T-helper 9 cell (primary cell): ENCODE data around the gene PCDH1.
"Not testable (repeated sequence)": the region's sequence is repeated elsewhere in the genome, so short reads cannot be mapped to it uniquely, and the experiment has no call there.

Experiments used
- DNase-seq: peaks from one replicate; pipeline ENCODE4 v3.0.0-alpha.2; 2020

PCDH1 gene

DNA sequence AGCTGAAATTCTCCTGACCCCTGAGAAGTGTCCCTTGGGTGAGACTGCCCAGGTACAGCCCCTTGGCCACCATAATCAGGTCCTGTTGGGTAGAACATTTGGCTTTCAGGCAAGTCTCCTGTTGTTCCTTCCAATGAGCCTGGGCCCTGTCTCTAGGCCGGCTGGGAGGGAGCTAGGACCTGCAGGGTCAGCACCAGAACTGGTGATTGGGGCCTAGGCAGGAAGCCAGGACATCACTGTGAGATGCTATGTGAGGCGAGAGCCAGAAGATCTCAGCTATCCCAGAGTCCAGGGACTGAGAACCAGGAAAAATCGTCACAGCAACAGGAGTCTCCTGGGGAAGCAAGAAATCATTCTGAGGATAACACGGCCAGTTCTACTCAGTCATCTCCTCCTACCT, 51.5 kb downstream of the PCDH1 start:
- no peak for DNase-seq

DNA sequence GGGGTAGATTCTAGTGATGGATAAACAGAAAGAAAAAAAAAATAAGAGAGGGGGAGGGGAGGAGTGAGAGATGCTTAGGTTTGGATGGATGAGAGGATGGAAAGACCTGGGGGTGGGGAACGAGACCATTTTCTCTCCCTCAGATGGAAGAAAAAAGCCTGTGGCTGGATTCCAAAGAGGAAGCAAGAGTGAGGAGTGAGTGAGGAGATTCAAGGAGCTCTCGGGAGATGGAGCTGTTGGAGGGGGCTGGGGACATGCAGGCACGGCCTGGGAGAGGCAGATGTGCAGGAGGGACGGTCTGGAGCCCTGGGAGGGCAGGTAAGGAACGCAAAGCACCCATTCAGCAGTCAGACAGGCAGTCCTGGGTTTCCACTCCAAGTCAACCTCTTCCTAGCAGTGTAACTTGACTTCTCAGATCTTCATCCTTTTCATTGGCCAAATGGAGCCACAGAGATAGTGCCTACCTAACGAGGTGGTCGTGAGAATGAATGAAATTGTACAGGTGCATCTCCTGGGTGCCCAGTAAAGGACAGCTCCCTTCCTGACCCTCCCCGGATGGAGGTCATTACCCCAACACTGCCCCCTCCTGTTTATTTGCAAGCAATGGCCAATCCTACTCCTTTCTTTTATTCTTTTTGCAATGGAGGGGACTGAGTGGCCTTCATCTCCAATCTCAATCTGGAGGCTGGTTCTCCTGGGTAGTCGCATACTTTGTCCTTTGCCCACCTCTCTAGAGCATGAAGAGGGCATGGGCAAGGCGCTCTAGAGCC, 52.2 kb downstream of the PCDH1 start:
- DNase-seq, result no peak

- DNase-seq, result no peak
Observed at GRCh38 chr5:141825241-141825671, 53.0 kb downstream of the PCDH1 start.

DNA sequence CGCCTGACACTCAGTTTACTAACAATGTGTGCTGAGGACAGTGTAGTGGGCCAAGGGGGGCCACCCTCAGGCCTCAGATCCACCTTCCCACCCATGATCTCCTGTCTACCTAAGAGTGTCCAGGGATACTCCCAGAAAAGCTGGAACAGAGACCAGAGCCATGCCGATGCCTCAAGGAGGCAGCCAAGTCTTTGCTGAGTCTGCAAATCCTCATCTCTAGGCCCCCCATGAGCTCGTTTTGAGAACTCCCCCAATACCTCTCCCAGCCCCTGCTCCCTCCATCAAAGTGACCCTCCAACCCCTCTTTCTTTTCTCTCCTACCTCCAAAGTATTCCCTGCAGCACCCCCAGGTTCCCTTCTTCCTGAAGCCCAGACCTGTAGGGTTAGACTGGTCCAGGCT, 53.5 kb downstream of the PCDH1 start:
- DNase-seq, result no peak

GRCh38 chr5:141823056-141823455, 55.2 kb downstream of the PCDH1 start:
- DNase-seq, result no peak

DNA sequence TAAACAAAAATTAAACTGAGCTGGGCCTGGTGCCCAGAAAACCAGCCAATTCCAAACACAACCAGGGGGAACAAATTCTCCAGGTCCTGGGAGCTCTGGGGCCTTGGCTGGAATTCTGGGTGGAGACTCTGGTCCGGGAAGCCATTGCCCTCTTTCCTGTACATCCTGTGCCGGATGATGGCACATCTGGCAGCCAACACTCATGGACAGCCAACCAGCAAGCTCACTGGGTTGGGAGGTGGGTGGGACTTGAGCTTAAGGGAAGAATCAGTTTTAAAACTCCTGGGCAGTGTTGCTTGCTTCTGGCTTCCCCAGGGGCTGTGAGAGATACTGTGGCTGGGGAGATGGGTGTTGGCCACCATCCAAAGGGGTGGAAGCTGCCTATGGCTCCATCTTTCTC, 56.1 kb downstream of the PCDH1 start:
- DNase-seq, result no peak

DNA sequence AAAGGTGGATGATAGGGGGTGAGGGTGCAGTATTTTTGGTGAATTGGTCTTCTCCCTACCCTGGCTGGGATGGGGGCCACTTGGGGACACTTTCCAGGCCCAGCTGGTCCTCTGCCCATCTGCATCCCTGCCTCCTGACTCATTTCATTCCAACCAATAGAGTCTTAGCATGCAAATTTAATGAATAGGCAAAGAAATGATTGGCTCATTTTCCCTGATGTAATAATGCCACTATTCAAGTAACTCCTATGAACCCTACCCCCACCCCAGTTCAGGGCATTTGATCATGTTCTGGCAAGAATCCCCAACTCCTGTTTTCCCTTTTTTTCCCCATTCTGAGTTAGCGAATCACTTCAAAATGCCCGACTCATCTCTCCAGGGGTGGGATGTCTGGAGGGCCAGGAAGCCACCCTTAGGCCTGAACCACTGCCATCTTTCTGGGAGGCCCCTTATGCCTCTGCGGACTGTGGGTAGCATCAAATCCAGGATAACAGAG, 56.7 kb downstream of the PCDH1 start:
- DNase-seq, result no peak

DNA sequence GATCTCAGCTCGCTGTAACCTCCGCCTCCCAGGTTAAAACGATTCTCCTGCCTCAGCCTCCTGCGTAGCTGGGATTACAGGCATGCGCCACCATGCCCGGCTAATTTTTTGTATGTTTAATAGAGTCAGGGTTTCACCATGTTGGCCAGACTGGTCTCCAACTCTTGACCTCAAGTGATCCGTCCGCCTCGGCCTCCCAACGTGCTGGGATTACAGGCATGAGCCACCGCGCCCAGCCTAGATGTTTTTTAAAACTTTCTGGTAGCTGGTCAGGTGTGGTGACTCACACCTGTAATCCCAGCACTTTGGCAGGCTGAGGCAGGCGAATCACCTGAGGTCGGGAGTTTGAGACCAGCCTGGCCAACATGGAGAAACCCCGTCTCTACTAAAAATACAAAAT, 57.5 kb downstream of the PCDH1 start:
- not testable (repeated sequence) for DNase-seq

DNA sequence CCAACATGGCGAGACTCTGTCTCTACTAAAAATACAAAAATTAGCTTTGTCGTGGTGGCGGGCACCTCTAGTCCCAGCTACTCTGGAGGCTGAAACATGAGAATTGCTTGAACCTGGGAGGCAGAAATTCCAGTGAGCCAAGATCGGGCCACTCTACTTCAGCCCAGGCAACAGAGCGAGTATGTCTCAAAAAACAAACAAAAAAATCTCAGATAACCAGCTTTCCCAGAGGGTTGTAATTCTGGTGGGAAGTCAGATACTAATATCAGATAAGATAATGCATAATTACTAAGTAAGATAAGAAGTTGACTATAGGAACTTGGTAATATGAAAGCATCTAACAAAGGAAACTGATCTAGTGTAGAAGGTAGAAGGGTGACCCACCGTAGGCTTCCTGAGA, 60.6 kb downstream of the PCDH1 start:
- DNase-seq, result no peak

- no peak for DNase-seq
Observed at GRCh38 chr5:141816598-141817399, 61.4 kb downstream of the PCDH1 start.

- no peak for DNase-seq
Observed at GRCh38 chr5:141815796-141816180, 62.4 kb downstream of the PCDH1 start.

DNA sequence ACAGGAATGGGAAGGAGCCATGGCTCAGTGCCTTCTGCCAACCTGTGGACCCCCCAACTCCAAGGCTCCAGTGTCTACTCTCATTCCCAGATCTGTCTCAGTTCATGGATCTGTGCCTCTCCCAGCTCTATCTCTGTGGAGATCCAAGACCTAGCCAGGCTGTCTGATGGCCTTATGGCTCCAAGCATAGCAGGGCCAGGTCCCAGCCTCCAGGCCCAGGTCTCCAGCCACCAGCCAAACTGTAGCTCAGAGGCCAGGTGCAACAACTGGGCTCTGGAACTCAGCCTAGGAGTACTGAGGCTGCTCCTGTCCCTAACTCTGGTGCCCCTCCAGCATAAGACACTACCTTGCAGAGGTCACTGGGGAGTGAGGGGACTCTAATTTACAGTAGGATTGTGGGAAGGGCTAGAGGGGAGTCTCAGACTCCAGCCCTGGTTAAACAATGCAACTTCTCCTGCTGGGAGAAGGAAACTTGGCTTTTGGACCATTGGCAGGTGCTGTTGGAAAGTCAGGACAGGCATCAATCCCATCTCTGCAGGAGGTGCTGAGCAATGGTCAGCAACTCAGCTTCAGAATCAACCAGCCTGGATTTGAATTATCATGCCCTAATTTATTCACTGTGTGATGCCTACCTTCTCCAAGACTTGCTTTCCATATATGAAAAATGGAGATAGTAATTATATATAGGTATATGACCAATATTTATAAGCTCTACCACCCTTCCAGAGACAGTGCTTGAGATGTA, 63.0 kb downstream of the PCDH1 start:
- no peak for DNase-seq

DNA sequence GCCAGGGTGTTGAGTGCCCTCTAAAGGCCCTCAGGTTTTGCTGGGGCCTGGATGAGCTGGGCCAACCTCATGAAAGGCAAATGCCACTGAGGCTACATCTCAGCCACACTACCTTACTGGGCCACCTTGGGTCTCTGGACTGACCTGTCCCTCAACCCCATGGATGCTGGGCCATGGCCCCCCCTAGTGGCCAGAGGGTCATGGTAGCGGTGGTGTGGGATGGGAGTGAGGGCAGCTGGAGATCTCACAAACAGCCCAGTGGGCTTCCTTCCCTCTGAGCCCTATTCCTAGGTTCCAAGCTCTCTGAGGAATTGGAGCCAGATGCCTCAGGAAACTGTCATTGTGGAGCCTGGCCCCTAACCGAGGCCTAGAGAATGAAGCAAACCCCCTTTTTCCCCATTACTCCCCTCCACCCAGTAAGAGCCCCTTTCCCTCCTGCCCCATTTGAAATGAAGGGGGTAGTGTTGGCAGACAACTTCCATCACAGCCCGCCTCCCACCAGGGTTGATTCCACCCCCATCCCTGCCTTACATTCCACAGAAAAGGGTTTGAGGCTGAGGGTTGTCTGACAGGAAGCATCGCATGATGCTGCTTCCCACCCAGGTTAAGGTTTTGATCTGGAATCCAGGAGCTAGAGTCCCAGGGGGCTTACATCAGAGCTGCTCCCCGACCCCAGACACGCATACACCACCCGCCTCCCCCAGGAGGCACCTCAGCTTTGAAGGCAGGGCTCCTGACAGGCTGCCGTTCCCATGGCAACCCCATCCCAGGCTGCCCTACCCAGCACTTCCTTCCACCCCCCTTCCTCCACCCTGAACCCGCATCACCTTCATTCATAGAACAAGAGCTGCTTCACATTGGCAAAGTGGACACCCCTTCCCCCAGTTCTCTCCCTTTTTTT, 63.9 kb downstream of the PCDH1 start:
- DNase-seq, result peak; percentile 28

DNA sequence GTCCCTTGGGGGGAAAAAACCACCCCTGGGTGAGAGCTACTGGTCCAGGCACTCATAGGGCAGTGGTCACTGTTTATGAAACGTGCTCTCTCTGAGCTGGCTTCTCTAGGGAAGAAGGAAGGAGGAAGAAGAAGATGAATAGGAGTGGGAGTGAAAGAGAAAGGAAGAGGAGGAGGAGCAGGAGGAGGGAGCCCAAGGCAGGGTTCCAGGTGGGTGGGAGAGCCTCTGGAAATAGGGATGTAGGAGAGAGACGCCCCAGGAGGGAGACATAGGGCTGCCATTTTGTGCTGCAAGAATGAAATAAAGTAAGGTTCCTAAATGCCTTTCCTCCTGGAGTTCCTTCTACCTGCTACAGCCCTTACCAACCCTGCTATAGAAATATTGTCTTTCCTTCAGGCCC, 65.7 kb downstream of the PCDH1 start:
- DNase-seq, result no peak

DNA sequence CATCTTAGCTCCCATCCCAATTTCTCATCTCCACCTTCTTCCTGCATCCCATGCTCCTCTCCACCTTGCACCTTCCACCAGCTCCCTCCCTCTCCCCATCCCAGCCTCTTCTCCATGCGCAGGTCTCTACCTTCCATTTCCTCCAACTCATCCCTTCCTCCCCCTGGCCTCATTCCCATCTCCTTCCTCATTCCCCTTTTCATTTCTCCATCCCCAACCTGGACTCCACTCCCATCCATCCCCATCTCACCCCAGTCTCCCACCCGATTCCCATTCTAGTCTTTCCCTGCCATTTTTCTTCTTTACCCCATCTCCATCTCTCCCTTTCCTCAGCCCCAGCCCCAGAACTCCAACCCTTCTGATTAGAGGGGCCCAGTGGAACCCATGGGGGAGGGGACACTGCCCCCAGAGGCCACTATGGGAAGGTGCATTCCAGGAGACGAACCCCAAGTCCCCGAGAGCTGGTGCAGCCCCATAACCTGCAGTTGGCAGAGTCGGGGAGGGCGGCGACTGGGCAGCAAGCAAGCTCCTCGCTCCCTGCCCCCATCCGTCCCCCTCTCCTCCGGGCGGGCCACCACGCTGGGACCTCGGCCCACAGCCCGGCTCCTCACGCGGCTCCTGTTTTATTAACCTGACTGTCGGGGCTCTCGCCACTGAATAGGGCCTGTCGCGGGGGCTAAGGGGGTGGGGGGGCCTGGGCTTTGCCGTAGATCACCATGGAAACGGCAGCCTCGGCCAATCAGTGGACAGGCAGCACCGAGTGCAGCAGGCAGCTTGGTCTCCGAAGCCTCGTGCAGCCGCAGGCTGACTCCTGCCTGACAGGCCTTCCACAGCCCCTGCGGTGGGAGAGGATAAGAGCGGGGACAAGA, 66.7 kb downstream of the PCDH1 start:
- DNase-seq, result peak; percentile 13

DNA sequence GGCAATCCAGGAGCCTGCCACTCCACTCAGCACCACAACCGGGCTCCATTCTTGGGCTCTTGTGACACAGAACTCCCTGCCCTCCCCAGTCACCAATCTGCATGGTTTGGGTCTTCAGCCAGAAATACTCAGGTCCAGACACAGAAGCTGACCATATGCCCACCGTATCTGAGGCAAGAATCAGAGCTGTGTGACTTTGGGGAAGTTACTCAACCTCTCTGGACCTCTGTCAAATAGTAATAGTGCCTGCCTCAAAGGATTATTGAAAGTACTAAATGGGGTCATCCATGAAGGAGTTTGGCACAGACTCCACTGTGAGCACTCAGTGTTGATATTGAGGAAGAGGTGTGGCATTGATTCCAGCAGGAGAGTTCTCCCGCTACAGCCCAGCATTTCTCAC, 67.5 kb downstream of the PCDH1 start:
- no peak for DNase-seq

DNA sequence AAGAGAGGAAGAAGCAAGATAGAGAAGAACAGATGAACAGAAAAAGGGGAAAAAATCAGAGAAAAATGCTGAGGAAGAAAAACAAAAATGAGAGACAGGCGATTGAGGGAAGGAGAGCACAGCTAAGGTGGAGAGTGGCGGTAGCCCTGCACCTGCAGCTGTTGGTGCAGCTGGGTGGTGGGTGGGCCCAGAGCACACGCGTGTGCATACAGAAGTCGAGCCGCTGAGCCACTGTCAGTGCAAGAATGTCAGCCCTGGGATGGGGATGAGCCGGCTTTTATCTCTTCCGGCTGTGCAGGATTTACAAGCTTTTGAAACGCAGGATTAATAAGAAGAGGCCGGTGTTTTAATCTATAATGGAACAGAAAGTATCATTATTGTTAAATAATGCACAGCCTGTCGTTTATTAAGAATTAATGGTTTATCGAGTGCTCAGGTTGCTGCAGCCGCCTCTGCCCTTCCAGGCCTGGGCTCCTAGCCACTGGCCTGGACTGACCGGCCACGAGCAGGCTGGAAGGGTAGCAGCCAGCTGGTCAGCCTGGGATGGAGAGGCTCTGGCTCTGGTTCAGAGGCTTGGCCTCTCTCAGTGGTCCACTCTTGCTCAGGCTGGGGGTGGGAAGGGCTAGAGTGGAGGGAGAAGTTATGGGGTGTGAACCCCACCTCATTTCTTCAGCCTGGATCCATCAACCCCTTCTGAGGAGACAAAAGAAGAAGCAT, 68.7 kb downstream of the PCDH1 start:
- DNase-seq, result no peak

GRCh38 chr5:141808857-141809256, 69.4 kb downstream of the PCDH1 start:
- DNase-seq, result no peak

GRCh38 chr5:141807732-141808131, 70.5 kb downstream of the PCDH1 start:
- no peak for DNase-seq

DNA sequence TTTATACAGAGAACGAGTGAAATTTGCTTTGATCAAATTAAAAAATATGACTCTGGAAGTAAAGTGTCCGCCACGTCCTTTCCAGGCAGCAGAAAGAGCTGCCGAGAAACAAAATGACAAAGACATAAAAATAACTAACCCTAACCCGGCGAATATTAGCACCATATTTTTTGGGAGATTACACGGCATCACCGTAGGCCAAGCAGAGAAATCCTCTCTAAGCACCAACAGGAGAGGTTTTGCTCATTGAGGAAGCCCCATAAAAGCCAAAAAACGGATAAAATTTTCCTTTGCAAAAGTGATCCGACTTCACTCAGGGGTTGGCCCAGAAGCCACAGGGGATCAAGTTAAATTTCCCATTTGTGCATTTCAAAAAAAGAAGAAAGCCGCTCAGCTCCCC, 70.9 kb downstream of the PCDH1 start:
- no peak for DNase-seq

DNA sequence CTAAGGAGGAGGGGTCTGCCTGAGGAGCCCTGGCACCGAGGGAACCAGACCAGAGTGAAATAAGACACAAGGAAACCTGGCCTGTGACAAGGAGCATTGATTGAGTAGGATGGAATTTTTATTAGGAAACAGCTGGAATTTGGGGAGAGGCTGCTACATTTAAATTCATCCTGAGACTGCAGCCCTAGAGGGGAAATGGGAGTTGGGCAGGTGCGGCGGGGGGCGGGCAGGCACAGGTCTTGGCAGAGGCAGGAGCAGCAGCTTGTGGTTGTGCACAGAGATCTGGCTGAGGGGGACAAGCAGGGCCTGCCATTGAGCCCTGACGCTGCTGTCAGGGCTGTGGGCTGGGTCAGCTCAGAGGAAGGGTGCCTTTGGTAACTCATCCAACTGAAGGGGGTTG, 71.6 kb downstream of the PCDH1 start:
- no peak for DNase-seq
